GM10266 (cell line): Measurements from ENCODE around the gene FFAR2.

ENCODE experiments used
- DNase-seq: peaks from one replicate; pipeline ENCODE4 v3.0.0; 2012; ENCODE audit errors: extremely low spot score
- CTCF ChIP-seq: IDR thresholded peaks from 2 replicates; pipeline ENCODE4 v1.5.1; 2012; ENCODE audit warnings: mild to moderate bottlenecking, low read depth; ENCODE audit not compliant: control insufficient read depth, insufficient read depth; ENCODE audit errors: missing control alignments

Gene FFAR2

GRCh38 chr19:35500611-35501010 lies 52.6 kb downstream of the FFAR2 start:
- TF ChIP-seq CTCF = no peak
- DNase-seq = no peak
